Testis (tissue), 3 donors: ENCODE measurements around the gene FMC1. TPM values are rescaled to one million over a fixed set of nuclear protein-coding genes. Genes with fewer than 3 reads are reported as not detected.

Experiments used
- DNase-seq: peaks from one replicate; pipeline ENCODE4 v3.0.0-alpha.2; 2019
- H3K27ac ChIP-seq, 2 donors: fragments of 200-600 bp; sonication (generic); one replicate each; pipeline ENCODE4 v1.5.1; 2019
- H3K27me3 ChIP-seq: fragments of 200-600 bp; sonication (generic); one replicate; pipeline ENCODE4 v1.5.1; 2019
- H3K36me3 ChIP-seq: fragments of 200-600 bp; sonication (generic); one replicate; pipeline ENCODE4 v1.5.1; 2017; ENCODE audit warnings: low read depth; ENCODE audit errors: missing control alignments
- H3K4me1 ChIP-seq: fragments of 200-600 bp; sonication (generic); one replicate; pipeline ENCODE4 v1.5.1; 2019
- H3K4me3 ChIP-seq, 2 donors: fragments of 200-600 bp; sonication (generic); one replicate each; pipeline ENCODE4 v1.5.1; 2017 to 2019
- H3K9me3 ChIP-seq: fragments of 200-600 bp; sonication (generic); one replicate; pipeline ENCODE4 v1.5.1; 2017
- CTCF ChIP-seq, 3 experiments: fragments of 450-650 bp in 2 of 3; fragments of 200-600 bp in 1 of 3; sonication (generic) in 1 of 3; IDR thresholded peaks; one replicate each; pipeline ENCODE4 v1.5.1; 2016 to 2019; ENCODE audit warnings: antibody characterized with exemption in 3 of 3, mild to moderate bottlenecking in 2 of 3, moderate library complexity in 1 of 3
- POLR2A ChIP-seq: fragments of 450-650 bp; IDR thresholded peaks from one replicate; pipeline ENCODE4 v1.6.1; 2017; ENCODE audit warnings: antibody characterized with exemption, mild to moderate bottlenecking, moderate library complexity
- WGBS, 2 donors: methylation state at CpG; one replicate each; pipeline ENCODE4 v1.1.5; 2018; 5-methylcytosine and 5-hydroxymethylcytosine counted together
- intact Hi-C: fragments of 100-400 bp; cut with DNase I; formaldehyde crosslinking; loops from one replicate; pipeline ENCODE4 v1.15.1; 2023; ENCODE audit warnings: low total_unique reads
- polyA plus RNA-seq: library from polyadenylated mRNA; stranded (reverse); fragments of 350-450 nt; fragmentation: Illumina TruSeq; extraction: RNeasy Lipid Tissue Mini Kit (QIAGEN cat#74804); gene quantifications from one replicate; pipeline ENCODE4 v1.2.3, GENCODE V29; 2014; ENCODE audit warnings: low read depth, low replicate concordance; ENCODE audit not compliant: insufficient read depth
- total RNA-seq, 2 donors: library from RNA; depleted of rRNA; stranded (reverse); fragments of >200 nt; gene quantifications; one replicate each; pipeline ENCODE4 v1.2.3, GENCODE V29; 2016

Gene FMC1
- total and polyA plus RNA-seq, 3 donors from 2014 or later = 46.1 to 234 (median 60.0) TPM

DNA sequence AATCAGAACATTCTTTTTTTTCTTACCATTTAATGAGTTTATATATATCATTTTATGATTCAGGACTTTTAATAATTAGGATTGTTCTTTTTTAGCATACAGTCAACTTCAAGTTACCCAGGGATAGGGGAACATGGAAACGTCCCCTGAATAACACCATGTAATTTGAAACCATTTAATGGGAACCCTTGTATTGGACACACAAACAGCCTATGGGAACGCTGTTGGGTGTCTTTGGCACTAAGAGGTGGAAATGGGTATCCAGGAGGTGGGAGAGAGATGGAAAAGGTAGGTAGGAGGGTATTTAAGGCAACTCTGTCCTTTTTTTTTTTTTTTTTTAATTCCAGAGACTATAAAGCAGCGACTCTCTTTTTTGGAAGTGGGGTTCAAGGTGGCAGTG is 21.2 kb downstream of the FMC1 start:
- intact Hi-C loops = no loop called here
- WGBS, 2 donors = 29 to 38% methylated on average over 3 of the region's 3 CpGs
- H3K36me3 ChIP-seq = no peaks in the 10 kb centered on the region
- DNase-seq = no peak
- no peaks in the 10 kb centered on the region for H3K27me3 ChIP-seq
- H3K4me1 ChIP-seq = peaks cover 34% of the 10 kb centered on the region
- TF ChIP-seq POLR2A = no peak
- no peak for TF ChIP-seq CTCF (IDR thresholded peaks at IDR 0.05)
- H3K27ac ChIP-seq = peak overlapping the region; percentile 47 to 100
- no peaks in the 10 kb centered on the region for H3K9me3 ChIP-seq
- no peak overlapping the region for H3K4me3 ChIP-seq

DNA sequence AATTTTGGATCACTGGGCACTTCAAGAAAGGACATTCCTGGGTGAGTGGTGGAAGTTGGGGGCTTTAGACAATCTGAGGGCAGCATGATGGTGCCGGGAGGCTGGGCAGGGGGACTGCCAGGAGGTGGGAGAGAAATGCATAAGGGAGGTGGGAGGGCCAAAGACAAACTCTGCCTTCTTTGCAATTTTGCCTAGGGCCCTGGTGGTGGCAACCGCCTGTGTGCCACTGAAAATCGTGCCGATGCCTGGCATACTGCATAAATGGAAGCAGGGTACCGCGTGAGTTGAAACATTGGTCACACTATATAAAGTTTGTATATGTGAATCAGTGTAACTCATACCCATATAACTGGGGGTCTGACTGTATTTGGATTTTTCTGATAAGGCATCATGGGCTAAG is 21.8 kb downstream of the FMC1 start:
- H3K4me1 ChIP-seq = peaks cover 40% of the 10 kb centered on the region

DNA sequence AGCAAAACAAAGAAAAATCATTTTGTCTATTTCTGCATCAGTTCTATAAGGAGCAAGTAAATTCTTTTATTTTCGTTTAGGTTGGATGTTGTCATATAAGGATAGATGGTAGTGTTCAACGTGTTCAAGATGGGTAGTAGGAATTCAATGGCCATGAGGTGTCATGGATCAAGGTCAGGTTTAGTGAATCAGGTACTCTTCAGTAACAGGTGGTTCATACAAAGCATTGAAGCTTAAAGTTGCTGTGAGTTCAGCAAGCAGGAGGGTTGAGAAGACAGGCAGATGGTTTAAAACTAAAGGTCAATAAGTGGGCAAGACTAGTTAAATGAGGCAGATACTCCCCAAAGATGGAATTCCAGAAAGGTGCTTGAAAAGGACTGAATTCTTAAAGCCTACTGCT is 24.2 kb downstream of the FMC1 start:
- no peak for TF ChIP-seq CTCF (IDR thresholded peaks at IDR 0.05)
- TF ChIP-seq POLR2A = no peak
- WGBS, 2 donors = 54 to 55% methylated on average over 2 of the region's 2 CpGs
- DNase-seq = no peak
- no peaks in the 10 kb centered on the region for H3K27me3 ChIP-seq
- intact Hi-C loops = no loop called here
- no peak overlapping the region for H3K4me3 ChIP-seq
- peaks cover 60% of the 10 kb centered on the region for H3K4me1 ChIP-seq
- no peaks in the 10 kb centered on the region for H3K9me3 ChIP-seq
- no peaks in the 10 kb centered on the region for H3K36me3 ChIP-seq
- no peak overlapping the region for H3K27ac ChIP-seq

More for the DNA sequence above, 21.8 kb downstream of the FMC1 start:
- no peaks in the 10 kb centered on the region for H3K9me3 ChIP-seq
- WGBS, 2 donors = 75 to 77% methylated on average over 6 of the region's 6 CpGs
- H3K36me3 ChIP-seq = no peaks in the 10 kb centered on the region
- peak overlapping the region; percentile 47 to 100 for H3K27ac ChIP-seq
- TF ChIP-seq POLR2A = no peak
- no peak for TF ChIP-seq CTCF (IDR thresholded peaks at IDR 0.05)
- intact Hi-C loops = no loop called here
- no peak overlapping the region for H3K4me3 ChIP-seq
- no peak for DNase-seq
- H3K27me3 ChIP-seq = no peaks in the 10 kb centered on the region

GRCh38 chr7:139366400-139366799 is 25.3 kb downstream of the FMC1 start:
- intact Hi-C loops = no loop called here

More at GRCh38 chr7:139366400-139366799, 25.3 kb downstream of the FMC1 start:
- Histone ChIP-seq H3K27me3 (no peaks in the 10 kb centered on the region), H3K4me1 (peaks cover 66% of the 10 kb centered on the region), H3K27ac (no peak overlapping the region), H3K4me3 (no peak overlapping the region), H3K36me3 (no peaks in the 10 kb centered on the region), H3K9me3 (no peaks in the 10 kb centered on the region)
- 91 to 96% methylated on average over 6 of the region's 6 CpGs for WGBS, 2 donors
- TF ChIP-seq CTCF (IDR thresholded peaks at IDR 0.05) = no peak
- TF ChIP-seq POLR2A = no peak
- DNase-seq = no peak
